Amygdala (tissue), 56 donors: ENCODE results near the gene KDM6B.
A peak's percentile ranks its signal among the peaks of the same experiment; 100 is the strongest.

Experiments
- DNase-seq, 56 donors: peaks; one replicate each; lab custom pipeline; 2025; lab: John Stamatoyannopoulos, UW

Gene KDM6B

DNA sequence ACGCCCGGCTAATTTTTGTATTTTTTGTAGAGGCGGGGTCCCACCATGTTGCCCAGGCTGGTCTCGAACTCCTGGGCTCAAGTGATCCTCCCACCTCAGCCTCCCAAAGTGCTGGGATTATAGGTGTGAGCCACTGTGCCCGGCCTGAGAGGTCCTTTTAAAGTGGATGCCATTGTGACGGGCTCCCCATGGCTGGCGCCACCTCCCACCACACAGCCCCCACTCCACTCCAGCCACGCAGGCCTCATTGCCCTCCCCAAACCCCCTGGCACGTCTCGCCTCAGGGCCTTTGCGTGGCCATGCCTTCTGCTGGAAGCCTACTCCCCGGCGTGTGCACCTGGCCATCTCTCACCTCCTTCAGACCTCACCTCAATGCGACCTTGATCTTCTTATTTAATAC is 11.9 kb upstream of the KDM6B start:
- DNase-seq, result no peak

DNA sequence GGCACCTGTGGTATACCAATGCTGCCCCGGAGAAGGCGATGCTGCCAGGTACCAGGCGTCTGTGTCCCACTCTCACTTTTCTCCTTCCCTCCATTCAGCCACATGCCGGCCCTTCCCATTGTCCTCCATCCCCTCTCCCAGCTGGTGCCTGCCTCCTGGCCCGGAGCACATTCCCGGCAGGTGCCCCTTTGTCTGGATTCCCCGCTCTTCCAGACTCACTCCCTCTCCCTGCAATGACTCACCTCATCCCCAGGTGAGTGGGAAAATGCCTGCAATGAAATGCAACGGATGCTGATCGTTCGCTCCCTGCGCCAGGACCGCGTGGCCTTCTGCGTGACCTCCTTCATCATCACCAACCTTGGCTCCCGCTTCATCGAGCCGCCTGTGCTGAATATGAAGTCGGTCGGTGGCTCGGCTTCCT is 10.4 kb upstream of the KDM6B start:
- no peak for DNase-seq

DNA sequence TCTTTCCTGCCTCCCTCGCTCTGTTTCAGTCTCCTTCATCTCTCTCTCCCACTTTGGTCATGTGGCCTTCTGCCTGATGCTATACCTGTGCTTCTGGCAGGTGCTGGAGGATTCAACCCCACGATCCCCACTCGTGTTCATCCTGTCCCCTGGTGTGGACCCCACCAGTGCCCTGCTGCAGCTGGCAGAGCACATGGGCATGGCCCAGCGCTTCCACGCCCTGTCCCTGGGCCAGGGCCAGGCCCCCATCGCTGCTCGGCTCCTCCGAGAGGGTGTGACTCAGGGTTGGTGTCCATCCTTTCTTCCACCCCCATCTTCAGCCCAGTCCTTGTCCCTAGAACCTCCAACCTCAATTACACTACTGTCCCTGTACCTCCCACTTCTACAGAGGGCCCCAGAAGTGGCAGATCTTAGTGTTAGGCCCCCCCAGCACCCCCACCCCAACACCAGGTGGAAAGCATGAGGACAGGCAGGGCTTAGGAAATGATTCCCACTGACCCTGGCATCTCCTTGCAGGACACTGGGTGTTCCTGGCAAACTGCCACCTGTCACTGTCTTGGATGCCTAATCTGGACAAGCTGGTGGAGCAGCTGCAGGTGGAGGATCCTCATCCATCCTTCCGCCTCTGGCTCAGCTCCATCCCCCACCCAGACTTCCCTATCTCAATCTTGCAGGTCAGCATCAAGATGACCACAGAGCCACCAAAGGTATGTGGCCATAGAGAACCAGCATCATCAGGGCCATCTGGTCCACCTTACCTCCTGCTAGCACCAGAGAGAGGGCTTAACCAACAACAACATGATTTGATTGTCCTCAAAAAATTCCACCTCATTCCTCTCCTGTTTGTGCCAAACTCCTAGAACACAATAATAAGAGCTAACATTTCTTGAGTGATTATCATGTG is 9.7 kb upstream of the KDM6B start:
- DNase-seq, result no peak

DNA sequence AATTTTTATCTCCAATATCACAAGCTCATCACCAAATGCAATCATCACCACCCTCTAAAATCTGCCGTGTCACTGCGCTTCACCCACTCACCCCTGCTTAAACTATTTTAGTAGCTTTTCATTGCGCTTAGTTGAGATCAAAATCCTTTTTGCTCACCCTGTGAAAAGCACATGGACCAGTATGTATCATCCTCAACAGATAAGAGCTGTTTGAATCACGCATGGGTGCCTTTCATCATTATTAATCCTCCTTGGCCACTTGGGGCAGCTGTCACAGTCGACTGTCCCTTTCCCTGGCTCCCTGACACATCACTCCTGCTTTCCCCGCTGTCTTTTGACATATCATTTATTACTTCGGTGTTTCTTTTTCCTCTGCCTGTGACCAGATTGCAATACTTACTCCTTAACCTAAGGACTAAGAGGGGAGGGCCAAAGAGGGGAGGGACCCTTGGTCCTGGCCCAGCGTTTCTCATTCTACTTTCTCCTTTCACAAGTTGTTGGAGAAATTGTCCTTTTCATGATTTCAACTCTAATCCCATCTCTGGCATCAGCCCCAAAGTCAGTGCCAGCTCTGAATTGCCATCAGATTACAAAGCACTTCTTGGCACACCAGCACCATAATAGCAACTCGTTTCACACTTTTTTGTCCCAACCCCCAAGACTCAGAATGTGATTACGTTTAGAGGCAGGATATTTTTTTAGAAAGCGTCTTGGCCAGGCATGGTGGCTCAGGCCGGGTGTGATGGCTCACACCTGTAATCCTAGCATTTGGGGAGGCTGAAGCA is 8.6 kb upstream of the KDM6B start:
- DNase-seq, result peak in 2 of 56 donors; percentile 37 to 43

DNA sequence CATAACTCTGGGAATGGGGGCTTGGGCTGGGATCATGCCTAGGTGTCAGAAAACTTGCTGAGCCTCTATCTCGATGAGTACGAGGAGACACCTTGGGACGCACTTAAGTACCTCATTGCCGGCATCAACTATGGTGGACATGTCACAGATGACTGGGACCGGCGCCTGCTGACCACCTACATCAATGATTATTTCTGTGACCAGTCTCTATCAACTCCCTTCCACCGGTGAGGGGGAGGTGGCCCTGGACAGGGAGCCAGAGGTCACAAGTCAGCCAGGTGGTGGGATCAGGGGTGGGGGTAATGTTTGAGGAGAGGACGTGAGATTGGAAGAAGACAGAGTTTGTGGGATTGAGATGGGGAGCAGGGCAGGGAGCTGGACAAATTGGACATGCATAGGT is 3.4 kb upstream of the KDM6B start:
- no peak for DNase-seq

DNA sequence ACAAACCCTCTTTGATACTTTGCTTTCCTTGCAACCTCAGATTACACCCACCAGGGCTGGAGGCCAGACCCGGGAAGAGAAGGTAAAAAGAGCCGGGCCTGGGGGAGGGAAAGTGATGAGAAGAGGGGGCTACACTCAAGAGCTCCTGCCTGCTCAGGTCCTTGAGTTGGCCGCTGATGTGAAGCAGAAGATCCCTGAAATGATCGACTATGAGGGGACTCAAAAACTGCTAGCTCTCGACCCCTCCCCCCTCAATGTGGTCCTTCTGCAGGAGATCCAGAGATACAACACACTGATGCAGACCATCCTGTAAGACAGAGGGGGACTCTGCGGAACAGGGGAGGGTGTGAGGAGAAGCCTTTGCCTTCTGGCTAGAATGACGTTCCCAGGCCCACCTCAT is 2.8 kb upstream of the KDM6B start:
- no peak for DNase-seq

DNA sequence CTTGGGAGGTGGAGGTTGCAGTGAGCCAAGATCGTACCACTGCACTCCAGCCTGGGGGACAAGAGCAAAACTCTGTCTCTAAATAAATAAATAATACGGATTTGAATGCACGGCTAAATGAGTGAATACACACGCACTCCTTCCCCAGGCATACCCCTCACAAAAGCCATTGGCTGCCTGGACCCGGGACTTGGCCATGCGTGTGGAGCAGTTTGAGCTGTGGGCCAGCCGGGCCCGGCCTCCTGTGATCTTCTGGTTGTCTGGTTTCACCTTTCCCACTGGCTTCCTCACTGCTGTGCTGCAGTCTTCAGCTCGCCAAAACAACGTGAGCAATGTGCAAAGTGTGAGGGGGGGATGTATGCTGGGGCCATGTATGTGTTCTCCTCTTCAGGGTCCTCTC is 1.6 kb upstream of the KDM6B start:
- no peak for DNase-seq

DNA sequence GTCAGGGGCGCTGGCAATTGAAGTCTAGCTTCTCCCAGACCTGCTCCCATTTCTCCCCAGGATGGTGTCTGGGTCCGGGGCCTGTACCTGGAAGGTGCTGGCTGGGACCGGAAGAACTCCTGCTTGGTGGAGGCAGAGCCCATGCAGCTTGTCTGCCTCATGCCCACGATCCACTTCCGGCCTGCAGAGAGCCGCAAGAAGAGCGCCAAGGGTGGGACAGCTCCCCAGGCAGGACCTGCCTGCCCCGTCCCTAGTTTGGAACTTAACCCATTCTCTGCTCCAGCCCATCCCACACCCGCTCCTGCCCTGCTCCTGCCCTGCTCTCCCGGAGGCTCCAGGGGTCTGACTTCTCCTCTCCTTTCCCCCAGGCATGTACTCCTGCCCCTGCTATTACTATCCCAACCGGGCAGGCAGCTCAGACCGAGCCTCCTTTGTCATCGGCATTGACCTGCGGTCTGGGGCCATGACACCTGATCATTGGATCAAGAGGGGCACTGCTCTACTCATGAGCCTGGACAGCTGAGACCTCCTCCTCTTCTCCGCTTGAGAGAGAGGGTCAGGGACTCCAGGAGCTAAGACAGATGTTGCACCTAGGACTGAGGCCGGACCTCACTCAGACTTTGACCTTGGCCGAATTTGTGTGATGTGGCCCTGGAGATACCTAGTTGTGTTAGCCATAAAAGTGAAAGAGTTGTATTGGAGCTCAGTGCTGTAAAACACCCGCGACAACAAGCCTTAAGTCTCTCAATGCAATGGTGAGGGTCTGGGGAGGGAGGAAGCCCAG is 814 bp upstream of the KDM6B start:
- DNase-seq, result no peak

DNA sequence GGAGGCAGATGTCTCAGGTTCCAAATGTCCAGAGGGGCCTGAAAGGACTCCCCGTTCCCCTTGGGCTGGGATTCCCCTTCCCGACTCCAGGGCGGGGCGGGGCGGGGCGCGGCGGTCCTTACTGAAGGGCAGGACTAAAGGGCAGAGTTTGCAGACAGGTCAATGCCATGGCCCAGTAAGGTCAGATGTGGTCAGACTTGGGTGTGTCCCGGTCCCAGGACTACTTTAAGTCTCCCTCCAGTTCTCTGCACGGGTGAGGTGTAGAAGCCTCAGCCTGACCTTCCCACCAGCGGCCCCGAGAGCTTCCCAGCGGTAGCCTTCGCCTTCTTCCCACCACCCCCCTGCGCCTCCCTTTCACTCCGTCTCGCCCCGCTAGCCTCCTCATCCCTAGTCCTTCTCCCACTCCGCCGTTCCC is 532 bp downstream of the KDM6B start:
- DNase-seq, result peak in 6 of 56 donors; percentile 47 to 72 (median 58)

DNA sequence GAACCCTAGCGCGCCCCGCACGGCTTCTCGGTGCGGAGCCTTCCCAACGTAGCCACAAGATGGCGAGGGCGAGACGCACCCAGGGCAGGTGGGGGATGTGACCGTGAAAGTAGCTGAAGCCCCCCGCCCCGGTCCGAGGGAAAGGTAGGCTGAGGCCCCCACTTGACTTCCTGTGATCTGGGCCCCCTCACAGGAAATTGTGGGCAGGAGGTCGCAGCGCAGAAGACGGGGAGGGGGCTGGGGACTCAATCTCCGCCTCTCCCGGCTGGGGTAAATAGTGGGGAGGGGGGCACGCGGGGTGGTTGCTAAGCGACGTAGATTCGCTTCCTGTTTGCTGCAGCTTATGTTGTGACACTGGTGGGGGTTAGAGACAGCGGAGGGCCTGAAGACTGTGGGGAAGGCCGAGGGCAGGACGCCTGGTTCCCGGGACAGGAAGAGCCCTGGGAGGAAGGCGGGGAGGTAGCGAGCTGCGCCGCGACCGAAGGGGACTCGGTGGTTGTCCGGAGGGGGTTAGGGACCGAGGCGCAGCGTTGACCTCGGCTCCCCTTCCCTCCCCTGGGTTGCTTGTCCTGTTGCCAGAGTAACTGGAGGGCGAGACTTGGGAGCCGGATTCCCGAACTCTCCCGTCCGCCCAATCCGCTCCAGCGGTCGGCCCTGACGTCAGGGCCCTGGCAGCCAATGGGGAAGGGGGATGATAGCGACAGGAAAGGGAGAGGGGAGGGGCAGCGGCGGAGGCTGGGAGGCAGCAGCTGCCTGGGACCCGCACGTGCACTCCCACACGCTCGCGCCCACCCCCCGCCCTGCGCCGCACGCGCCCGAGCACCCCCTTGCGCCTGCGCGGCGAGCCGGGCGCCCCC is 1.2 kb downstream of the KDM6B start:
- DNase-seq, result peak in 55 of 56 donors; percentile 77 to 98 (median 94)

DNA sequence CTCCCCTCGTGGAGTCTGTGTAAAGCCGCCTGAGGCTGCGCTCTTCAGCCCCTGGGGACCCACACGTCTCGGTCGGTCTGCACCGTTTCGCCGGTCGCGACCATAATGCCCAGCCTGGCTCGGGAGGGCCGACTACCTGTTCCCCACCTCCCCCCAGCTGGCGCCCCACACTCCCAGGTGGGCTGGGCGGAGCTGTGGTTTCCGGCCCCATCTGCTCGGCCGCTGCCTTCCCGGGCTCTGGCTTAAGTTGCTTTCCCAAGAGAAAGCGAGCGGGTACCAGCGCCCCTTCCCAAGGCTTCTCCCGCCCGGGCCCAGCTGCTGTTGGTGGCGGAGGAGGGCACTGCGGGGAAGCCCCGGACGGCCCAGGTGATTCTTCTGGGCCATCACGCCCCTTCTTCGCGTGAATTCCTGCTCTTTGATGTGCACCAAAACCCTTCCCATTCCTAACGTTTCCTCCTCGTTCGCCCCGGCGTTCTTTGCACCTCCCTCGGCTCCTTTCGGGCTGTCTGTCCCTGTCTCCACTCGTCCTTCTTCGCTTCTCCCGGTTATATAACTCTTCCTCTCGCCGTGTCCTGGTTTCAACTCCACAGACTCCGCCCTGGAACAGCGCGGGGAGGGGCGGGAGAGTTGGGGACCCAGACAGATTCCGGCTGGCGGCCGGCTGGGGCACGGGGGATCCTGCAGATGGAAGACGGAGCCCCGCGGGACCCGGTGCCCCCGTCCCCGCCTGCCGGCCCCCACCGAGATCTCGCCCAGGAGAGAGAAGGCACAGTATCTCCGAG is 2.0 kb downstream of the KDM6B start:
- DNase-seq, result peak in 40 of 56 donors; percentile 34 to 74 (median 56)

DNA sequence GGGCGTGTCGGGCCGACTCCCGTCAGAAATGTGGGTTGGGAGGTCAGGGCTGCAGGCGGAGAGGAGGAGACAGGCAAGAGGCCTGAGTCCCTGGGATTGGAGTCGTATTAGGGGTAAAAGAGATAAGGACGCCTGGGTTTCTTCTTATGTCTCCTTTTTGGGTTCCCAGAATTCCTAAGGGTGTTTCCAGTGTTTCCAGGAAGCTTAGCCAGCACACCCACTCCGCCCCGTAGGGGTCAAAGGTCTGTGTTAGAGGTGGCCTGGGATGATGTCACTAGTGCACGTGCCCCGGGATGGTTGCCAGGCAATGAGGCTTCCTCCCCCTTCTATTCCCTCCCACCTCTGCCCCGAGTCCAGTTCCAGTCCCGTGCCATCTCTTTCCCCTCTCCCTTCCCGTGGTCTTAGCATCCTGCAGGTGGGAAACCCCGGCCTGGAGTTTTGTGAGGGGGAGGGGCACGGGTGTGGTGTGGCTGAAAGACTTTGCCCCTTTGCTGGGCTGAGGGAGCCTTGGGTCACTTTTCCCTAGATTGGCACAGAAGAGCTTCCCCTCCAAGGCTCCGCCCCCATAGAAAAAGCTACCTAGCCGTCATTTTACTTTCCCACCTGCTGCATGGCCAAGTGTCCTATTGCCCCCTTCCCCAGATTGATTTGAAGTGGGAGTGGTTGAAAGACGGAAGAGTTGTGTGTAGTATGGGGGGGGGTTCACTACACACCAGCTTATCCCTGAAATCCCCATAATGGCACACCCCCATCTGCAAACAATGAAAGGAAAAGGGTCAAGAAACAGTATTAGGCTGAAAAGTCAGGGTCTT is 2.8 kb downstream of the KDM6B start:
- peak in 41 of 56 donors; percentile 21 to 85 (median 59) for DNase-seq

DNA sequence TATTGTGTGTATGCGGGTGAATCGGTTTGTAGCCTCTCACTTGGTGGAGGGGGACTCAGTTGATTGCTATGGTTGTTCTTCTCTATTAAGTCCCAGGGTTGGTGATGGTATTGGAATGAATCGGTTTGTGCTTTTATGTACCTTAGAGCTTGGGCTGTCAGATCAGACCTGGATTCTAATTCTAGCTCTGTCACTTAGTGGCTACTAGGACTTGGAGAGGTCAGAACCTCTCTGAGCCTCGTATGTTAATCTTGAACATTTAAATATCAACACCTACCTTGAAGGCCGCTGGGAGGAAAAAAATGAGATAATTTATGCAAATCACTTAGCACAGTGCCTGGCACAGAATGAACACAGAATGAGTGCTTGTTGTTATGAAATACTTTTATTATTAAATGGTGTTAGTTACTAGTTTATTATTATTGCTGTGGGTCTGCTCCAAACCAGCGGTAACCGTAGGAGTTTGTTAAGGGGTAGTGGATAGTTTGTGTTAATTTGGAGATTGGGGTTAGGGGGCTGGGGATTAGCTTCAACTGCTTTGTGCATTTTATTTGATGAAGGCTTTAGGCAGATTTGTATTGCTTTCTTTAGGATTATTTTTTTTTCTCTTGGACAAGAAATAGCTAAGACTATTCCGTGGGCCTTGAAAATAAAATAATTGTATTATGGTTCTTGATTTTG is 3.5 kb downstream of the KDM6B start:
- no peak for DNase-seq

DNA sequence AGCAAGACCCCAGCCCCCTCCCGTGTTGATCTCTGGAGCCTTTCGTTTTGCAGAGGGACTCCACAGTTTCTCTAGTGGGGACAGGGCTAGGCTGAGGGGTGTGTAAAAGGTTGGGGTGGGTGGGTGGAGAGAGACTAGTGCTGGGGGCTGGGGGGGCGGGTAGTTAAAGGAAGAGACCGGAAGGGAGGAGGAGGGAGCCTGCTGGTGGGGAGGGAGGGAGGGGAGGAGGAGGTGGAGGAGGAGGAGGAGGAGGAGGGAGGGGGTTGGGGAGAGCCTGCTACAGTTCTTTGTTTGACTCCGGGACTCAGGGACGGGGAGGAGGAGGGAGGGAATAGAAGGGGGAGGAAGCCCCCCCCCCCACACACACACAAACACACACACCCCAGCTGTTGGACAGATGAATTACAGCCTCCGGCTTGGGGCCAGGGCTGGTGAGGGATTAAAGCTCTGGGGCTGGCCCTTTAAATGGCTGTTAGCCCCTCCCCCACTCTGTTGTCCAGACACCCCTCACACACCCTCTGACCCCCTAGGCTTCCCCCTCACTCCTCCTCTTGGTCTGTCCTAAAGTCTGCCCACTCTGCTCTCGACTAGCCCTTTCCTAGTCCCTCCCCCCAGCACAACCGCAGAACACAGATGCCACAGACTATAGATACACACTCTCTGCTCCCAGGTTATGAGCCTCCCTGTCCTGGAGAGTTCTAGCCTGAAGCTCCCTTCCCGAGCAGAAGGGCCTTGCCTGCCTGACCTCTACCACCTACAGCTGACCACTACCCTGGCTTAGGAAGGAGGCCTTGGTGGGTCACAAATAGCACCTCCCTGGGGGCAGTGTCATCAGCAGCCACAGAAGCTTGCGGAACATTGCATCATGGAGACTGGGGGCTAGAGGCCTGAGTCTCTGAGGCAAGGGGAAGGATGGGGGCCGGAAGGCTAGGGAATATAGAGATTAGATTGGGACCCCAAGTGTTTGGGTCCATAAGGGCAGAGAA is 4.4 kb downstream of the KDM6B start:
- DNase-seq, result peak in 28 of 56 donors; percentile 11 to 78 (median 54)

DNA sequence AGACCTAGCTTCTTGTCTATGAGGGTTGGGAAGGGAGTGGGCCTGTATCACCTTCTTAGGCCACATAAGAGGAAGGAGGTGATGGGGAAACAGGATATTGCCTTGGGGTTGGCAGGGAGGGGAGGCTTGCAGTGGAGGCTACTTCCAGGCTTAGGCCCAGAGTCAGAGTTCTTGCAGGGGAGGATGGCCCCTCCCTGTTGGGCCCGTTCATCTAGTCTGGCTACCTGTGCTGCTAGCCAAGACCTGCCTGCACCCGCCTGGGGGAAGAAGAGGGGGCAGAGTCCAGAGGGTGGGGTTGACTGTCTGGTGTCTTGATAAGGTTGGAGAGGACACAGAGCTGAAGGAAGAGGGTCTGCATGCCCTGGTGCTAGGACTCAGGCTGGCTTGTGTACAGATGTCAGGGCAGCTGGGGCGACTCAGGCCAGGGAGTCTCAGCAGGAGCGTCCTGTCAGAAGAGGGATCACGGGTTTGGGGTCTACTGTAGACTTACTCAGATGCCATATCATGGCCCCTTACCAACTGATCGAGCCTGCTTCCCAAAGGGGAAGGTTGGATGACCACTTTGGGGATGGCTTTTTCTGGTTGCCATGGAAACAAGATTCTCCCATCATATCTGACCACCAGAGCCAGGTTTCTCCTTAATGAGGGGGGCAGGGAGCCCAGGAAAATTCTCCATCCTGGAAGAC is 5.3 kb downstream of the KDM6B start:
- no peak for DNase-seq

DNA sequence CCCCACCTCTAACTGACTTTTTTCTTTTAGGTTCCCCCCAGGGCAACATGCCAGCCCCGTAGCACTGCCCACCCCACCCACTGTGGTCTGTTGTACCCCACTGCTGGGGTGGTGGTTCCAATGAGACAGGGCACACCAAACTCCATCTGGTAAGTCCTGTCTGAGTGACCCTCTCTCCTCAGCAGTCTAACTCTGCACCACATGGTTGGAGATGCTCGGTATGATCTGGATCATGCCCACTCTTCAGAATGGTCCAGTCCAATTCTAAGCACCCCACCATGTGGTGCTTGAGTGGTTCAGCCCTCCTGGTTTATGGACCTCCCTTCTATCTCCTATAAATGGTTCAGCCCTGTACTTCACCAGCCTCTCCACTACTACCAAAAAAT is 5.9 kb downstream of the KDM6B start:
- no peak for DNase-seq
